Right lung (tissue), 5 donors: ENCODE measurements around the gene RPGRIP1. TPM values are rescaled to one million over a fixed set of nuclear protein-coding genes. Genes with fewer than 3 reads are reported as not detected.
"Not testable (repeated sequence)": the region's sequence is repeated elsewhere in the genome, so short reads cannot be mapped to it uniquely, and the experiment has no call there.

Source experiments
- DNase-seq, 2 donors: peaks; one replicate each; pipeline ENCODE4 v3.0.0-alpha.2; 2013
- polyA plus RNA-seq, 5 donors: library from polyadenylated mRNA; unstranded; fragments of 120-200 nt; gene quantifications; one replicate each; pipeline versions ENCODE4 v1.2.1 to v1.2.3, GENCODE V29; 2013; ENCODE audit warnings: inconsistent platforms in 1 of 5, low replicate concordance in 1 of 5; ENCODE audit not compliant: insufficient read length in 5 of 5, insufficient read depth in 1 of 5

RPGRIP1 gene
- polyA plus RNA-seq, 5 donors, result 0.53 to 0.93 (median 0.74) TPM

GRCh38 chr14:21258005-21258888 lies 21.6 kb upstream of the RPGRIP1 start:
- DNase-seq, result no peak

- no peak for DNase-seq
Observed at GRCh38 chr14:21258889-21259787, 20.7 kb upstream of the RPGRIP1 start.

- no peak for DNase-seq
Observed at GRCh38 chr14:21261824-21262223, 18.1 kb upstream of the RPGRIP1 start.

- DNase-seq, result no peak
Observed at GRCh38 chr14:21262410-21262809, 17.5 kb upstream of the RPGRIP1 start.

GRCh38 chr14:21263284-21264024 lies 16.4 kb upstream of the RPGRIP1 start:
- DNase-seq, result no peak

- DNase-seq, result no peak
Observed at GRCh38 chr14:21264025-21264801, 15.7 kb upstream of the RPGRIP1 start.

GRCh38 chr14:21267431-21267845 lies 12.4 kb upstream of the RPGRIP1 start:
- no peak for DNase-seq

GRCh38 chr14:21267886-21268616 lies 11.8 kb upstream of the RPGRIP1 start:
- DNase-seq, result peak in 1 of 2 donors; percentile 21

GRCh38 chr14:21268617-21269251 lies 11.1 kb upstream of the RPGRIP1 start:
- peak; percentile 52 to 64 for DNase-seq

- peak; percentile 100 for DNase-seq
Observed at GRCh38 chr14:21269252-21270046, 10.4 kb upstream of the RPGRIP1 start, which contains the start of gene HNRNPC. HNRNPC (minus strand) TSS chr14:21269442; CDS start chr14:21234193, 35,249 bp downstream.

GRCh38 chr14:21272661-21273060 lies 7.2 kb upstream of the RPGRIP1 start:
- not testable (repeated sequence) for DNase-seq

- DNase-seq, result no peak
Observed at GRCh38 chr14:21275261-21275858, 4.5 kb upstream of the RPGRIP1 start.

- DNase-seq, result no peak
Observed at GRCh38 chr14:21278632-21279031, 1.3 kb upstream of the RPGRIP1 start.

GRCh38 chr14:21281917-21282316 lies 2.0 kb downstream of the RPGRIP1 start:
- not testable (repeated sequence) for DNase-seq

- not testable (repeated sequence) for DNase-seq
Observed at GRCh38 chr14:21286516-21286915, 6.6 kb downstream of the RPGRIP1 start.

- DNase-seq, result no peak
Observed at GRCh38 chr14:21287168-21287567, 7.3 kb downstream of the RPGRIP1 start.

GRCh38 chr14:21294026-21294425 lies 14.1 kb downstream of the RPGRIP1 start:
- not testable (repeated sequence) for DNase-seq

- no peak for DNase-seq
Observed at GRCh38 chr14:21298358-21298757, 18.5 kb downstream of the RPGRIP1 start.
